ENCODE data around the gene FLOT2. TPM values are rescaled to one million over a fixed set of nuclear protein-coding genes. Genes with fewer than 3 reads are reported as not detected.

The FLOT2 gene
- total and polyA plus RNA-seq, 2 of the 8 experiments (the other 6 are each of a cell fraction or from before 2014, with no cell fraction given), result 116 to 189 TPM

DNA sequence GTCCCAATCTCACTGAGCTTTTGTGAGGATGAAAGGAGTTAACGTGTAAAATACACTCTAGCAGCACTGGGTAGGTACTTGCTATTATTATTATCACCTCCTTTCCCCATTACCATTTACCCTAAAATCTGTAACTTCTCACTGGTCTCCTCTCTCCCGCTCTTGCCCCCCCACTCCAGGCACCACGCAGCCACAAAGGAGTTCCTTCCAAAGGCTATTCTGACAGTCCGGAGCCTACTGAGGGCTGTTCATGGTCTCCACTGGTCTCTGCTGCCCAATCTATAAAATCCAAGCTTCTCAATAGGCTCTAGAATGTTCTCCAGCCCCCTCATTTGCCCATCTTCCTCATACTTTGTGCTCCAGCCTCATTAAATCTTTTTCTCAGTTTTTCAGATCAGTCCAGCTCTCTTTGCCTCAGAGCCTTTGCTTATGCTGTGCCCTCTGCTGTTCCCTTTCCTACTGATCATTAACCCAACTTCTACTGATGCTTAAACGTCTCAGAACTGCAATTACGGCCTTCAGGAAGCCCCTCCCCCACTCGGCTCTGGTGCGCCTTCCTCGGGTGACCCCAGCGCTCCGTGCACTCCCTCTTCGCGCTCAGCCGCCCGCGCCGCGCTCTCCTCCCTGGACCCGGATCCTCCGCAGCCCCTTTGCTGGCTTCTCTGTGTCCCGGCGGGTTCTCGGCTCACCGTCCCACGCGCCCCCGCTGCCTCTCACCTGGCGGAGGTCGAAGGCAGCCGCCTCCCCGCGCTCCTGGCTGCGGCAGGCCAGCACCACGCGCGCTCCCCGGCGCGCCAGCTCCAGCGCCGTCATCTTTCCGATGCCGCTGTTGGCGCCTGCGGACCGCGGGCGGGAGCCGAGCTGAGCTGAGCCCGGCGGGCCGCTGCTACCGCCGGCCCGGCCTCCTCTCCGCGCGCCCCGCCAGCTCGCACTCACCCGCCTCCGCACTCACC, 4.6 kb upstream of the FLOT2 start (continued):
- TF ChIP-seq, protein P1, sequence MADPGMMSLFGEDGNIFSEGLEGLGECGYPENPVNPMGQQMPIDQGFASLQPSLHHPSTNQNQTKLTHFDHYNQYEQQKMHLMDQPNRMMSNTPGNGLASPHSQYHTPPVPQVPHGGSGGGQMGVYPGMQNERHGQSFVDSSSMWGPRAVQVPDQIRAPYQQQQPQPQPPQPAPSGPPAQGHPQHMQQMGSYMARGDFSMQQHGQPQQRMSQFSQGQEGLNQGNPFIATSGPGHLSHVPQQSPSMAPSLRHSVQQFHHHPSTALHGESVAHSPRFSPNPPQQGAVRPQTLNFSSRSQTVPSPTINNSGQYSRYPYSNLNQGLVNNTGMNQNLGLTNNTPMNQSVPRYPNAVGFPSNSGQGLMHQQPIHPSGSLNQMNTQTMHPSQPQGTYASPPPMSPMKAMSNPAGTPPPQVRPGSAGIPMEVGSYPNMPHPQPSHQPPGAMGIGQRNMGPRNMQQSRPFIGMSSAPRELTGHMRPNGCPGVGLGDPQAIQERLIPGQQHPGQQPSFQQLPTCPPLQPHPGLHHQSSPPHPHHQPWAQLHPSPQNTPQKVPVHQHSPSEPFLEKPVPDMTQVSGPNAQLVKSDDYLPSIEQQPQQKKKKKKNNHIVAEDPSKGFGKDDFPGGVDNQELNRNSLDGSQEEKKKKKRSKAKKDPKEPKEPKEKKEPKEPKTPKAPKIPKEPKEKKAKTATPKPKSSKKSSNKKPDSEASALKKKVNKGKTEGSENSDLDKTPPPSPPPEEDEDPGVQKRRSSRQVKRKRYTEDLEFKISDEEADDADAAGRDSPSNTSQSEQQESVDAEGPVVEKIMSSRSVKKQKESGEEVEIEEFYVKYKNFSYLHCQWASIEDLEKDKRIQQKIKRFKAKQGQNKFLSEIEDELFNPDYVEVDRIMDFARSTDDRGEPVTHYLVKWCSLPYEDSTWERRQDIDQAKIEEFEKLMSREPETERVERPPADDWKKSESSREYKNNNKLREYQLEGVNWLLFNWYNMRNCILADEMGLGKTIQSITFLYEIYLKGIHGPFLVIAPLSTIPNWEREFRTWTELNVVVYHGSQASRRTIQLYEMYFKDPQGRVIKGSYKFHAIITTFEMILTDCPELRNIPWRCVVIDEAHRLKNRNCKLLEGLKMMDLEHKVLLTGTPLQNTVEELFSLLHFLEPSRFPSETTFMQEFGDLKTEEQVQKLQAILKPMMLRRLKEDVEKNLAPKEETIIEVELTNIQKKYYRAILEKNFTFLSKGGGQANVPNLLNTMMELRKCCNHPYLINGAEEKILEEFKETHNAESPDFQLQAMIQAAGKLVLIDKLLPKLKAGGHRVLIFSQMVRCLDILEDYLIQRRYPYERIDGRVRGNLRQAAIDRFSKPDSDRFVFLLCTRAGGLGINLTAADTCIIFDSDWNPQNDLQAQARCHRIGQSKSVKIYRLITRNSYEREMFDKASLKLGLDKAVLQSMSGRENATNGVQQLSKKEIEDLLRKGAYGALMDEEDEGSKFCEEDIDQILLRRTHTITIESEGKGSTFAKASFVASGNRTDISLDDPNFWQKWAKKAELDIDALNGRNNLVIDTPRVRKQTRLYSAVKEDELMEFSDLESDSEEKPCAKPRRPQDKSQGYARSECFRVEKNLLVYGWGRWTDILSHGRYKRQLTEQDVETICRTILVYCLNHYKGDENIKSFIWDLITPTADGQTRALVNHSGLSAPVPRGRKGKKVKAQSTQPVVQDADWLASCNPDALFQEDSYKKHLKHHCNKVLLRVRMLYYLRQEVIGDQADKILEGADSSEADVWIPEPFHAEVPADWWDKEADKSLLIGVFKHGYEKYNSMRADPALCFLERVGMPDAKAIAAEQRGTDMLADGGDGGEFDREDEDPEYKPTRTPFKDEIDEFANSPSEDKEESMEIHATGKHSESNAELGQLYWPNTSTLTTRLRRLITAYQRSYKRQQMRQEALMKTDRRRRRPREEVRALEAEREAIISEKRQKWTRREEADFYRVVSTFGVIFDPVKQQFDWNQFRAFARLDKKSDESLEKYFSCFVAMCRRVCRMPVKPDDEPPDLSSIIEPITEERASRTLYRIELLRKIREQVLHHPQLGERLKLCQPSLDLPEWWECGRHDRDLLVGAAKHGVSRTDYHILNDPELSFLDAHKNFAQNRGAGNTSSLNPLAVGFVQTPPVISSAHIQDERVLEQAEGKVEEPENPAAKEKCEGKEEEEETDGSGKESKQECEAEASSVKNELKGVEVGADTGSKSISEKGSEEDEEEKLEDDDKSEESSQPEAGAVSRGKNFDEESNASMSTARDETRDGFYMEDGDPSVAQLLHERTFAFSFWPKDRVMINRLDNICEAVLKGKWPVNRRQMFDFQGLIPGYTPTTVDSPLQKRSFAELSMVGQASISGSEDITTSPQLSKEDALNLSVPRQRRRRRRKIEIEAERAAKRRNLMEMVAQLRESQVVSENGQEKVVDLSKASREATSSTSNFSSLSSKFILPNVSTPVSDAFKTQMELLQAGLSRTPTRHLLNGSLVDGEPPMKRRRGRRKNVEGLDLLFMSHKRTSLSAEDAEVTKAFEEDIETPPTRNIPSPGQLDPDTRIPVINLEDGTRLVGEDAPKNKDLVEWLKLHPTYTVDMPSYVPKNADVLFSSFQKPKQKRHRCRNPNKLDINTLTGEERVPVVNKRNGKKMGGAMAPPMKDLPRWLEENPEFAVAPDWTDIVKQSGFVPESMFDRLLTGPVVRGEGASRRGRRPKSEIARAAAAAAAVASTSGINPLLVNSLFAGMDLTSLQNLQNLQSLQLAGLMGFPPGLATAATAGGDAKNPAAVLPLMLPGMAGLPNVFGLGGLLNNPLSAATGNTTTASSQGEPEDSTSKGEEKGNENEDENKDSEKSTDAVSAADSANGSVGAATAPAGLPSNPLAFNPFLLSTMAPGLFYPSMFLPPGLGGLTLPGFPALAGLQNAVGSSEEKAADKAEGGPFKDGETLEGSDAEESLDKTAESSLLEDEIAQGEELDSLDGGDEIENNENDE (IDR thresholded peaks at IDR 0.05; ENCODE audit: insufficient replicate concordance, low read length), result no peak
- TF ChIP-seq TAF1 (IDR thresholded peaks at IDR 0.05; ENCODE audit: low read depth, low read length) (no peak), KDM4A (IDR thresholded peaks at IDR 0.05; ENCODE audit: low read depth, low read length, severe bottlenecking) (peak; percentile 95), CHD2 (IDR thresholded peaks at IDR 0.05; ENCODE audit: low read length) (no peak), RXRA (IDR thresholded peaks at IDR 0.05; ENCODE audit: insufficient read depth, low read depth, low read length) (no peak), CHD1 (IDR thresholded peaks at IDR 0.05; ENCODE audit: low read depth, low read length) (no peak), RBBP5 (IDR thresholded peaks at IDR 0.05; ENCODE audit: borderline replicate concordance, low read depth, low read length) (no peak), SP2 (IDR thresholded peaks at IDR 0.05; ENCODE audit: low read length) (no peak), JUND (IDR thresholded peaks at IDR 0.05; ENCODE audit: low read length) (no peak), CBX8 (IDR thresholded peaks at IDR 0.05; ENCODE audit: borderline replicate concordance, low read depth, low read length) (no peak)

Measured in H1 (cell line).